Anterior cingulate cortex (tissue), 58 donors: Measurements from ENCODE around the gene PCLAF.
"Not testable (repeated sequence)": the region's sequence is repeated elsewhere in the genome, so short reads cannot be mapped to it uniquely, and the experiment has no call there.

Experiments
- DNase-seq, 58 donors: peaks; one replicate each; lab custom pipeline; 2025; lab: John Stamatoyannopoulos, UW

Gene PCLAF, protein sequence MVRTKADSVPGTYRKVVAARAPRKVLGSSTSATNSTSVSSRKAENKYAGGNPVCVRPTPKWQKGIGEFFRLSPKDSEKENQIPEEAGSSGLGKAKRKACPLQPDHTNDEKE

DNA sequence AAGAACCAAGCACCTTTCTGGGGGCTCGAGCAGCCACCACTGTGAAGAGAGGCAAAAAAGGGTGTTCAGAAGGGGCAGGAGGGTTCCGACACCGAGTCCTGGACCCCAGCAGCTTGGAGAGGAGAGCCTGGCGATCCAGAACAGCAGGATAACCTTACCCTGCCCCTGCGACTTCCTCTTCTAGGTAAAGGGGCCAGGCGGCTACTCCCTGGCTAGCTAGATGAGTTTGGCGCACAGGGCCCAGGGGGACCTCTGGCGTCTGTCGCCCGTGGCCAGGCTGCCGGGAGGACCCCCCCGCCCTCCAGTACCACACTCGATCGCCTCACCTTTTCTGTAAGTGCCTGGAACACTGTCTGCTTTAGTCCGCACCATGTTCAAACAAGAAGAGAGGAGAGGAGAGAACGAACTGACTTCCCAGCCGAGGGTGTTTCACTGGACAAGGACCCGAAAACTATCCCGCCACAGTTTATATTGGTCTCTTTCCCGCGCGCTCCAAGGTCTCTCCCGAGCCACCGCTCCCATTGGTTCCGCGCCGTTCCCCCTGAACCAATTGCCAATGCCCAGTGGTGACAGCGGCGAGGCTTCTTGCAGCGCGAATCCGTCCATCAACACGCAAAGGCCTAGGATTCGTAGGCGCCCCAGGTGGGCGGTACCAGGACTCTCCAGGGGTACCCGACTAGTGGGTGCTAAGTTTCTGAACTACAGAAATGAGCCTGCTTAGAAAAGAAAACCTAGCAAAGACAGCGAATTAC is at the start of gene PCLAF:
Gene PCLAF, minus strand, starts transcription at position 442 of the 752 bp plus-strand sequence. Its CDS starts 70 bp downstream, at position 372.
- peak; percentile 16 to 91 (median 84) for DNase-seq

- DNase-seq, result no peak
Observed at GRCh38 chr15:64430000-64430735, 48.9 kb upstream of the PCLAF start.

- DNase-seq, result no peak
Observed at GRCh38 chr15:64429448-64429847, 48.2 kb upstream of the PCLAF start.

DNA sequence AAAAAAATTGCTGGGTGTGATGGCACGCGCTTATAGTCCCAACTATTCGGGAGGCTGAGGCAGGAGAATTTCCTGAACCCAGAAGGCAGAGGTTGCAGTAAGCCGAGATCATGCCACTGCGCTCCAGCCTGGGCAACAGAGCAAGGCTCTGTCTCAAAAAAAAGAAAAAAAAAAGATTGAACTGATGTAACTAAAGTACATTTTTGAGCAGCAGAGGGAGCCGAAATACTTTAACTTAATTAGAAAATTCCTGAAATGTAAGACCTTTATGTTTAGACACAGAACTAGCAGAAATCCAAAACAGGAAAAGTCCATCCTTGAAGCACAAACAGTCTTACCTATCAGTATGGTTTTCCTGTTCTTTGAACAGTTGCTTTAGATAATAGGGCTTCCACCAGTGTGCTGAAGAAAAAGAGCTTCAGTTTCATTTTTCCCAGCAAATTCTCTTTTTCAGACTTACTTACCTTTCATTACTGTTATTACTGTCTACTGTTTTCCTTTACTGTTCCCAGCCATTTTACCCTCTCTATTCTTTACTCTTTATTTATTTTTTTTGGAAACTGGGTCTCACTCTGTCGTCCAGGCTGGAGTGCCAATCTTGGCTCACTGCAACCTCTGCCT is 45.7 kb upstream of the PCLAF start:
- DNase-seq, result peak in 1 of 58 donors; percentile 4

GRCh38 chr15:64425221-64425620 is 44.0 kb upstream of the PCLAF start:
- no peak for DNase-seq

- DNase-seq, result no peak
Observed at GRCh38 chr15:64423970-64424369, 42.7 kb upstream of the PCLAF start.

DNA sequence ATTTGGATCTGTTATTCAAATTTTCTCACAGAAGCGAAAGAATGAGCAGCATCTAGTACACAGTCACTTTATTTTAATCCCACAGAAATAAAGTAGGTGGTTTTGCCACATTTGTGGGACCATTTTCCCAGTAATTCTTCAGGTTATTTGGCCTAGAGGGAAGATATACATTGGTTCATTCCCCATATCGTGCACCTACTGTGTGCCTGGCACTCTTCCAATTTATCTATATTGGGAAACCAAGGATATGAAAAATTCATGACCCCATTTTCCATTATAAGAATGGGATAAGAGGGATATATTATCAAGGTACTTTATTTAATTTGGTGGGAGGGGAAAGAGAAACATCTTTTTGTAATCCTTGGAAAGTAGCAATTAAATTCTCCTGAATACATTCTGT is 41.5 kb upstream of the PCLAF start:
- DNase-seq, result no peak

- no peak for DNase-seq
Observed at GRCh38 chr15:64412216-64412615, 31.0 kb upstream of the PCLAF start.

GRCh38 chr15:64400583-64400982 is 19.3 kb upstream of the PCLAF start:
- DNase-seq, result no peak

GRCh38 chr15:64398575-64398974 is 17.3 kb upstream of the PCLAF start:
- no peak for DNase-seq

- no peak for DNase-seq
Observed at GRCh38 chr15:64396789-64397188, 15.5 kb upstream of the PCLAF start.

- not testable (repeated sequence) for DNase-seq
Observed at GRCh38 chr15:64392471-64392870, 11.2 kb upstream of the PCLAF start.

GRCh38 chr15:64389036-64389435 is 7.8 kb upstream of the PCLAF start:
- DNase-seq, result no peak

- peak; percentile 48 to 97 (median 90) for DNase-seq
Observed at GRCh38 chr15:64387562-64388168, 6.4 kb upstream of the PCLAF start, which contains the start of gene TRIP4. TSS of gene TRIP4 (plus strand) at chr15:64387836. CDS start at chr15:64387864, 28 bp downstream.

GRCh38 chr15:64386291-64386690 is 5.0 kb upstream of the PCLAF start:
- DNase-seq, result no peak

GRCh38 chr15:64383760-64384159 is 2.5 kb upstream of the PCLAF start:
- no peak for DNase-seq

- not testable (repeated sequence) for DNase-seq
Observed at GRCh38 chr15:64380130-64380870, 941 bp downstream of the PCLAF start.

DNA sequence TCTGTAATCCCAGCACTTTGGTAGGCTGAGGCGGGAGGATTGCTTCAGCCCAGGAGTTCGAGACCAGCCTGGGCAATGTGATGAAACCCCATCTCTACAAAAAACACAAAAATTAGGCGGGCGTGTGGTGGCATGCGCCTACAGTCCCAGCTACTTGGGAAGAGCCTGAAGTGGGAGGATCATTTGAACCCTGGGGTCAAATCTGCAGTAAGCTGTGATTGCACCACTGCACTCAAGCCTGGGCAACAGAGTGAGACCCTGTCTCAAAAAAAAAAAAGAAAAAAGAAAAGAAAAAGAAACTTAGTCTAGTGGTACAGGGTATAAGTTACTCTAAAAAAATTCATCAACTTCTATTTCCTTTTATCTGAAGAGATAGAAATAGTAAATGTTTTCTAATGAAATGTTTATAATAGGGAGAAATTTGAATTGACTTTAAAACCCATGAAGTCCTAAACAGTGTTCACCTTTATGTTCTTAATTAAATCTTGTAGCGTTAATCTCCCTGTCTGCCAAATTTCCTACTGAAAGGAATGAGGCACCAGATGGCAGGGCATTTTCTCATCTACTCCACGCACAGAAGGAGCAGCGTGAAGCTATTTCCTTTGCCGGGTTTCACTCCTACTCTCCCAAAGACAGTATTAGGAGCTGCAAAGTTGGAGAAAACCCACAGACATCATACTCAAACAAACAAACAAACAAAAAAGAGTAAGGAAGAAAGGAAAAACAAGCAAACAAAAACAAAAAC is 1.9 kb downstream of the PCLAF start:
- DNase-seq, result peak in 1 of 58 donors; percentile 2

DNA sequence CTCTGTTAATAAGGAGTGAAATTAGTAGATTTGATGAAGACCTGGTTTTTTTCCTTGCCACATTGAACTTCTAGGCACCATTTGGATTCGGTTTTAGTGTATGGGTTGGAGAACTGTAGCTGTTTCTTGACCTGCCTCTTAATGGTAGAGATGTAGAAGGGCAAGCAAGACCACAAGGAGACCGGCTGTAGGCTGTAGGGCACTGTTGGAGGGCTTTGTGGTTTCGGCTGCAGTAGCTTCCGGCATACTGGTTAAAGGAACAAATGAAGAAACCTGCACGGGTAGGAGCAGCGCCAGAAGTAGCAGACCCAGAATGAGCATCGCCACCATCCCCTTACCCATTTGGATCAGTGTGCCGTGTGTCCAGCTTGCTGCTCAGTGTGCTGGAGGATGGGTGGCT is 7.9 kb downstream of the PCLAF start:
- DNase-seq, result no peak
